GM12878 (cell line): Measurements from ENCODE around the gene NCAN. TPM values are rescaled to one million over a fixed set of nuclear protein-coding genes. Genes with fewer than 3 reads are reported as not detected.
A peak's percentile ranks its signal among the peaks of the same experiment; 100 is the strongest.

Experiments used
- BACH1 ChIP-seq: fragments of 450-650 bp; IDR thresholded peaks from 2 replicates; pipeline ENCODE4 v1.6.1; 2017; ENCODE audit warnings: mild to moderate bottlenecking, borderline replicate concordance
- CBFB ChIP-seq: IDR thresholded peaks from 2 replicates; pipeline ENCODE4 v1.6.1; 2016; ENCODE audit warnings: antibody characterized with exemption, low read depth
- CREB1 ChIP-seq: IDR thresholded peaks from 2 replicates; pipeline ENCODE4 v1.6.1; 2012; ENCODE audit warnings: low read depth, mild to moderate bottlenecking, inconsistent platforms
- NR2C2 ChIP-seq: IDR thresholded peaks from 2 replicates; pipeline ENCODE4 v1.6.1; 2011; ENCODE audit warnings: borderline replicate concordance, low read depth; ENCODE audit not compliant: control insufficient read depth, insufficient read length
- PML ChIP-seq: IDR thresholded peaks from 2 replicates; pipeline ENCODE4 v1.6.1; 2012; ENCODE audit warnings: low read length, inconsistent platforms
- POLR2AphosphoS5 ChIP-seq: IDR thresholded peaks from 2 replicates; pipeline ENCODE4 v1.6.1; 2011; ENCODE audit warnings: mild to moderate bottlenecking, low read length, inconsistent platforms
- RELA ChIP-seq: fragments of 450-650 bp; IDR thresholded peaks from 2 replicates; pipeline ENCODE4 v1.8.0; 2014; ENCODE audit warnings: borderline replicate concordance; ENCODE audit not compliant: partially characterized antibody
- ZNF622 ChIP-seq: fragments of 450-650 bp; IDR thresholded peaks from 2 replicates; pipeline ENCODE4 v1.6.1; 2017; ENCODE audit warnings: mild to moderate bottlenecking, inconsistent platforms
- polyA plus RNA-seq, 11 experiments: library from polyadenylated mRNA; depleted of rRNA in 4 of 11; unstranded in 6 of 11; stranded (reverse) in 5 of 11; fragments of >200 nt; fragmentation: Nextera tagmentation in 4 of 11; fragmentation: Illumina TruSeq in 1 of 11; extraction: Ambion mirVana in 4 of 11; extraction: Trizol in 1 of 11; gene quantifications; 1 replicate in 1 of 11; 2 replicates in 10 of 11; pipeline versions ENCODE4 v1.2.1 to v1.2.3, GENCODE V29; 2011 to 2016; ENCODE audit warnings: inconsistent platforms in 2 of 11, missing spikeins in 2 of 11, low read depth in 1 of 11
- total RNA-seq, 4 experiments: library from RNA; depleted of rRNA in 3 of 4; stranded (reverse); fragments of >200 nt in 3 of 4; fragmentation: Illumina TruSeq in 1 of 4; extraction: Trizol in 1 of 4; gene quantifications; 2 replicates each; pipeline versions ENCODE4 v1.2.1 to v1.2.3, GENCODE V29; 2013 to 2021
- TF ChIP-seq, protein P1 (sequence below), 3 experiments: IDR thresholded peaks in 2 of 3; conservative IDR thresholded peaks in 1 of 3; 2 replicates each; pipeline ENCODE4 v1.5.1; 2011; ENCODE audit warnings: low read depth in 3 of 3, low read length in 3 of 3, mild to moderate bottlenecking in 3 of 3, control low read depth in 2 of 3, moderate library complexity in 2 of 3, inconsistent platforms in 1 of 3, mixed read lengths in 1 of 3; ENCODE audit not compliant: control insufficient read depth in 2 of 3, insufficient read depth in 1 of 3; ENCODE audit errors: extremely low read depth in 1 of 3
- TF ChIP-seq, protein P2 (sequence below): fragments of 450-650 bp; IDR thresholded peaks from 2 replicates; pipeline ENCODE4 v1.6.1; 2016; ENCODE audit warnings: mild to moderate bottlenecking, moderate library complexity, borderline replicate concordance
- TF ChIP-seq, protein P3 (sequence below): IDR thresholded peaks from 2 replicates; pipeline ENCODE4 v1.6.1; 2012; ENCODE audit warnings: low read depth, low read length, improper control_type of control experiment
- TF ChIP-seq, protein P4 (sequence below): fragments of 450-650 bp; IDR thresholded peaks from 2 replicates; pipeline ENCODE4 v1.6.1; 2017; ENCODE audit warnings: mild to moderate bottlenecking
- TF ChIP-seq, protein P5 (sequence below): fragments of 450-650 bp; IDR thresholded peaks from 2 replicates; pipeline ENCODE4 v1.6.1; 2018; ENCODE audit warnings: mild to moderate bottlenecking, low read depth, moderate library complexity; ENCODE audit not compliant: partially characterized antibody
- TF ChIP-seq, protein P6 (sequence below): fragments of 150-350 bp; IDR thresholded peaks from 2 replicates; pipeline ENCODE4 v1.6.1; 2014; ENCODE audit warnings: mild to moderate bottlenecking, low read depth, low read length

The NCAN gene
- total and polyA plus RNA-seq, 10 of the 15 experiments (the other 5 are each of a cell fraction or from before 2014, with no cell fraction given) = 0.02 to 0.34 (median 0.12) TPM; not detected in 1

DNA sequence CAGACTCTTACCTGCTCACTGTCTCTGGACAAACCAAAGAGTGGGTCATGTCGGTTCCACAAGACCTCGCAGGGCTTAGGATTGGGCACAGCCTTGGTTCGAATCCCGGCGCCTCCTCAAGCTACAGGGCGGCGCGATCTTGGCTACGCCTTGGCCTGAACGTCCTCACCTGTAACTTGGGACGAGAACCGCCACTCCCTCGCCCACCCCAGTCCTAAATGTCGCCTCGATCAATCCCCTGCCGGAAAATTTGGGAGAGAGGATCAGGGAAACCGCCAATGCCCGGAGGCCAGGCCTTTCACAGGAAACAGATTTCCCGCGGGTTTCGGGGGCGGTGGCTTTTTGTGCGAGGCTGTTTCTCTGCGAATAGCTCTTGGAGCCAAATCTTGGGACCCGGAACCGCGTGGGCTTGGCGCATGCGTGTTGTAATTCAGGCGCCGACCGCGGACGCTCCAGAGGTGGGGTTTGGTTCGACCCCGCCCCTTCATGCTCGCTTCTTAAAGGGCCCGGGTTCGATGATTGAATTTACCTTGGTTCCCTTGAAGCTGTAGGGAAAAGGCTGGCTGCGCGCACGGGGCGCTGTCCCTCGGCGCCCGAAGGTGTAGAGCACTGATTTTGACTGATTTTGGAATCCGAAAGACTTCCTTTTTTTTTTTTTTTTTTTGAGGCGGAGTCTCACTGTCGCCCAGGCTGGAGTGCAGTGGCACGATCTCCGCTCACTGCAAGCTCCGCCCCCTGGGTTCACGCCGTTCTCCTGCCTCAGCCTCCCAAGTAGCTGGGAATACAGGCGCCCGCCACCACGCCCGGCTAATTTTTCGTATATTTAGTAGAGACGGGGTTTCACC is 8.5 kb upstream of the NCAN start, which contains the start of gene NR2C2AP (continued):
- TF ChIP-seq, protein P1, sequence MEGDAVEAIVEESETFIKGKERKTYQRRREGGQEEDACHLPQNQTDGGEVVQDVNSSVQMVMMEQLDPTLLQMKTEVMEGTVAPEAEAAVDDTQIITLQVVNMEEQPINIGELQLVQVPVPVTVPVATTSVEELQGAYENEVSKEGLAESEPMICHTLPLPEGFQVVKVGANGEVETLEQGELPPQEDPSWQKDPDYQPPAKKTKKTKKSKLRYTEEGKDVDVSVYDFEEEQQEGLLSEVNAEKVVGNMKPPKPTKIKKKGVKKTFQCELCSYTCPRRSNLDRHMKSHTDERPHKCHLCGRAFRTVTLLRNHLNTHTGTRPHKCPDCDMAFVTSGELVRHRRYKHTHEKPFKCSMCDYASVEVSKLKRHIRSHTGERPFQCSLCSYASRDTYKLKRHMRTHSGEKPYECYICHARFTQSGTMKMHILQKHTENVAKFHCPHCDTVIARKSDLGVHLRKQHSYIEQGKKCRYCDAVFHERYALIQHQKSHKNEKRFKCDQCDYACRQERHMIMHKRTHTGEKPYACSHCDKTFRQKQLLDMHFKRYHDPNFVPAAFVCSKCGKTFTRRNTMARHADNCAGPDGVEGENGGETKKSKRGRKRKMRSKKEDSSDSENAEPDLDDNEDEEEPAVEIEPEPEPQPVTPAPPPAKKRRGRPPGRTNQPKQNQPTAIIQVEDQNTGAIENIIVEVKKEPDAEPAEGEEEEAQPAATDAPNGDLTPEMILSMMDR (IDR thresholded peaks at IDR 0.05 in 2 of 3, conservative IDR thresholded peaks at IDR 0.05 in 1 of 3; ENCODE audit: control insufficient read depth in 2 of 3, extremely low read depth in 1 of 3, insufficient read depth in 1 of 3, low read depth in 3 of 3, low read length in 3 of 3) = no peak
- no peak for TF ChIP-seq NR2C2
- TF ChIP-seq, protein P2, sequence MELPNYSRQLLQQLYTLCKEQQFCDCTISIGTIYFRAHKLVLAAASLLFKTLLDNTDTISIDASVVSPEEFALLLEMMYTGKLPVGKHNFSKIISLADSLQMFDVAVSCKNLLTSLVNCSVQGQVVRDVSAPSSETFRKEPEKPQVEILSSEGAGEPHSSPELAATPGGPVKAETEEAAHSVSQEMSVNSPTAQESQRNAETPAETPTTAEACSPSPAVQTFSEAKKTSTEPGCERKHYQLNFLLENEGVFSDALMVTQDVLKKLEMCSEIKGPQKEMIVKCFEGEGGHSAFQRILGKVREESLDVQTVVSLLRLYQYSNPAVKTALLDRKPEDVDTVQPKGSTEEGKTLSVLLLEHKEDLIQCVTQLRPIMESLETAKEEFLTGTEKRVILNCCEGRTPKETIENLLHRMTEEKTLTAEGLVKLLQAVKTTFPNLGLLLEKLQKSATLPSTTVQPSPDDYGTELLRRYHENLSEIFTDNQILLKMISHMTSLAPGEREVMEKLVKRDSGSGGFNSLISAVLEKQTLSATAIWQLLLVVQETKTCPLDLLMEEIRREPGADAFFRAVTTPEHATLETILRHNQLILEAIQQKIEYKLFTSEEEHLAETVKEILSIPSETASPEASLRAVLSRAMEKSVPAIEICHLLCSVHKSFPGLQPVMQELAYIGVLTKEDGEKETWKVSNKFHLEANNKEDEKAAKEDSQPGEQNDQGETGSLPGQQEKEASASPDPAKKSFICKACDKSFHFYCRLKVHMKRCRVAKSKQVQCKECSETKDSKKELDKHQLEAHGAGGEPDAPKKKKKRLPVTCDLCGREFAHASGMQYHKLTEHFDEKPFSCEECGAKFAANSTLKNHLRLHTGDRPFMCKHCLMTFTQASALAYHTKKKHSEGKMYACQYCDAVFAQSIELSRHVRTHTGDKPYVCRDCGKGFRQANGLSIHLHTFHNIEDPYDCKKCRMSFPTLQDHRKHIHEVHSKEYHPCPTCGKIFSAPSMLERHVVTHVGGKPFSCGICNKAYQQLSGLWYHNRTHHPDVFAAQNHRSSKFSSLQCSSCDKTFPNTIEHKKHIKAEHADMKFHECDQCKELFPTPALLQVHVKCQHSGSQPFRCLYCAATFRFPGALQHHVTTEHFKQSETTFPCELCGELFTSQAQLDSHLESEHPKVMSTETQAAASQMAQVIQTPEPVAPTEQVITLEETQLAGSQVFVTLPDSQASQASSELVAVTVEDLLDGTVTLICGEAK = peak; percentile 18; the same call in 1 of the 2 replicates
- no peak for TF ChIP-seq BACH1
- TF ChIP-seq PML = peak; percentile 51; the same call in 1 of the 2 replicates
- TF ChIP-seq POLR2AphosphoS5 = peak; percentile 48; the same call in 1 of the 2 replicates
- TF ChIP-seq, protein P3, sequence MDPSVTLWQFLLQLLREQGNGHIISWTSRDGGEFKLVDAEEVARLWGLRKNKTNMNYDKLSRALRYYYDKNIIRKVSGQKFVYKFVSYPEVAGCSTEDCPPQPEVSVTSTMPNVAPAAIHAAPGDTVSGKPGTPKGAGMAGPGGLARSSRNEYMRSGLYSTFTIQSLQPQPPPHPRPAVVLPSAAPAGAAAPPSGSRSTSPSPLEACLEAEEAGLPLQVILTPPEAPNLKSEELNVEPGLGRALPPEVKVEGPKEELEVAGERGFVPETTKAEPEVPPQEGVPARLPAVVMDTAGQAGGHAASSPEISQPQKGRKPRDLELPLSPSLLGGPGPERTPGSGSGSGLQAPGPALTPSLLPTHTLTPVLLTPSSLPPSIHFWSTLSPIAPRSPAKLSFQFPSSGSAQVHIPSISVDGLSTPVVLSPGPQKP = no peak
- TF ChIP-seq CBFB = peak; percentile 52; the same call in 1 of the 2 replicates
- TF ChIP-seq, protein P4, sequence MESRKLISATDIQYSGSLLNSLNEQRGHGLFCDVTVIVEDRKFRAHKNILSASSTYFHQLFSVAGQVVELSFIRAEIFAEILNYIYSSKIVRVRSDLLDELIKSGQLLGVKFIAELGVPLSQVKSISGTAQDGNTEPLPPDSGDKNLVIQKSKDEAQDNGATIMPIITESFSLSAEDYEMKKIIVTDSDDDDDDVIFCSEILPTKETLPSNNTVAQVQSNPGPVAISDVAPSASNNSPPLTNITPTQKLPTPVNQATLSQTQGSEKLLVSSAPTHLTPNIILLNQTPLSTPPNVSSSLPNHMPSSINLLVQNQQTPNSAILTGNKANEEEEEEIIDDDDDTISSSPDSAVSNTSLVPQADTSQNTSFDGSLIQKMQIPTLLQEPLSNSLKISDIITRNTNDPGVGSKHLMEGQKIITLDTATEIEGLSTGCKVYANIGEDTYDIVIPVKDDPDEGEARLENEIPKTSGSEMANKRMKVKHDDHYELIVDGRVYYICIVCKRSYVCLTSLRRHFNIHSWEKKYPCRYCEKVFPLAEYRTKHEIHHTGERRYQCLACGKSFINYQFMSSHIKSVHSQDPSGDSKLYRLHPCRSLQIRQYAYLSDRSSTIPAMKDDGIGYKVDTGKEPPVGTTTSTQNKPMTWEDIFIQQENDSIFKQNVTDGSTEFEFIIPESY = peak; percentile 86
- no peak for TF ChIP-seq ZNF622
- TF ChIP-seq, protein P5, sequence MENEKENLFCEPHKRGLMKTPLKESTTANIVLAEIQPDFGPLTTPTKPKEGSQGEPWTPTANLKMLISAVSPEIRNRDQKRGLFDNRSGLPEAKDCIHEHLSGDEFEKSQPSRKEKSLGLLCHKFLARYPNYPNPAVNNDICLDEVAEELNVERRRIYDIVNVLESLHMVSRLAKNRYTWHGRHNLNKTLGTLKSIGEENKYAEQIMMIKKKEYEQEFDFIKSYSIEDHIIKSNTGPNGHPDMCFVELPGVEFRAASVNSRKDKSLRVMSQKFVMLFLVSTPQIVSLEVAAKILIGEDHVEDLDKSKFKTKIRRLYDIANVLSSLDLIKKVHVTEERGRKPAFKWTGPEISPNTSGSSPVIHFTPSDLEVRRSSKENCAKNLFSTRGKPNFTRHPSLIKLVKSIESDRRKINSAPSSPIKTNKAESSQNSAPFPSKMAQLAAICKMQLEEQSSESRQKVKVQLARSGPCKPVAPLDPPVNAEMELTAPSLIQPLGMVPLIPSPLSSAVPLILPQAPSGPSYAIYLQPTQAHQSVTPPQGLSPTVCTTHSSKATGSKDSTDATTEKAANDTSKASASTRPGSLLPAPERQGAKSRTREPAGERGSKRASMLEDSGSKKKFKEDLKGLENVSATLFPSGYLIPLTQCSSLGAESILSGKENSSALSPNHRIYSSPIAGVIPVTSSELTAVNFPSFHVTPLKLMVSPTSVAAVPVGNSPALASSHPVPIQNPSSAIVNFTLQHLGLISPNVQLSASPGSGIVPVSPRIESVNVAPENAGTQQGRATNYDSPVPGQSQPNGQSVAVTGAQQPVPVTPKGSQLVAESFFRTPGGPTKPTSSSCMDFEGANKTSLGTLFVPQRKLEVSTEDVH = peak; percentile 84
- TF ChIP-seq RELA = no peak
- TF ChIP-seq, protein P6, sequence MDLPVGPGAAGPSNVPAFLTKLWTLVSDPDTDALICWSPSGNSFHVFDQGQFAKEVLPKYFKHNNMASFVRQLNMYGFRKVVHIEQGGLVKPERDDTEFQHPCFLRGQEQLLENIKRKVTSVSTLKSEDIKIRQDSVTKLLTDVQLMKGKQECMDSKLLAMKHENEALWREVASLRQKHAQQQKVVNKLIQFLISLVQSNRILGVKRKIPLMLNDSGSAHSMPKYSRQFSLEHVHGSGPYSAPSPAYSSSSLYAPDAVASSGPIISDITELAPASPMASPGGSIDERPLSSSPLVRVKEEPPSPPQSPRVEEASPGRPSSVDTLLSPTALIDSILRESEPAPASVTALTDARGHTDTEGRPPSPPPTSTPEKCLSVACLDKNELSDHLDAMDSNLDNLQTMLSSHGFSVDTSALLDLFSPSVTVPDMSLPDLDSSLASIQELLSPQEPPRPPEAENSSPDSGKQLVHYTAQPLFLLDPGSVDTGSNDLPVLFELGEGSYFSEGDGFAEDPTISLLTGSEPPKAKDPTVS = no peak
- TF ChIP-seq CREB1 = peak; percentile 45; the same call in 1 of the 2 replicates
